Gastrocnemius medialis (tissue), 4 donors: ENCODE measurements around the gene RIN3.

Experiments
- CTCF ChIP-seq, 5 experiments: fragments of 450-650 bp in 3 of 5; fragments of 200-600 bp in 2 of 5; sonication (generic) in 2 of 5; IDR thresholded peaks in 4 of 5; conservative IDR thresholded peaks in 1 of 5; 1 replicate in 4 of 5; 2 replicates in 1 of 5; pipeline ENCODE4 v1.5.1; 2016 to 2019; ENCODE audit warnings: antibody characterized with exemption in 5 of 5, mild to moderate bottlenecking in 3 of 5, moderate library complexity in 3 of 5
- POLR2A ChIP-seq, 2 donors: fragments of 450-650 bp; IDR thresholded peaks; one replicate each; pipeline ENCODE4 v1.6.1; 2017; ENCODE audit warnings: antibody characterized with exemption in 2 of 2, mild to moderate bottlenecking in 2 of 2, moderate library complexity in 2 of 2

GRCh38 chr14:92657457-92658142, 144.0 kb downstream of the RIN3 start:
- no peak for TF ChIP-seq CTCF (IDR thresholded peaks at IDR 0.05 in 4 of 5, conservative IDR thresholded peaks at IDR 0.05 in 1 of 5)
- TF ChIP-seq POLR2A (IDR thresholded peaks at IDR 0.05): peak in 1 of 2 donors; percentile 32
